ENCODE data around the gene DIP2A. TPM values are rescaled to one million over a fixed set of nuclear protein-coding genes. Genes with fewer than 3 reads are reported as not detected.

DIP2A gene
- polyA plus RNA-seq, 1 donor, result 53.3 TPM

DNA sequence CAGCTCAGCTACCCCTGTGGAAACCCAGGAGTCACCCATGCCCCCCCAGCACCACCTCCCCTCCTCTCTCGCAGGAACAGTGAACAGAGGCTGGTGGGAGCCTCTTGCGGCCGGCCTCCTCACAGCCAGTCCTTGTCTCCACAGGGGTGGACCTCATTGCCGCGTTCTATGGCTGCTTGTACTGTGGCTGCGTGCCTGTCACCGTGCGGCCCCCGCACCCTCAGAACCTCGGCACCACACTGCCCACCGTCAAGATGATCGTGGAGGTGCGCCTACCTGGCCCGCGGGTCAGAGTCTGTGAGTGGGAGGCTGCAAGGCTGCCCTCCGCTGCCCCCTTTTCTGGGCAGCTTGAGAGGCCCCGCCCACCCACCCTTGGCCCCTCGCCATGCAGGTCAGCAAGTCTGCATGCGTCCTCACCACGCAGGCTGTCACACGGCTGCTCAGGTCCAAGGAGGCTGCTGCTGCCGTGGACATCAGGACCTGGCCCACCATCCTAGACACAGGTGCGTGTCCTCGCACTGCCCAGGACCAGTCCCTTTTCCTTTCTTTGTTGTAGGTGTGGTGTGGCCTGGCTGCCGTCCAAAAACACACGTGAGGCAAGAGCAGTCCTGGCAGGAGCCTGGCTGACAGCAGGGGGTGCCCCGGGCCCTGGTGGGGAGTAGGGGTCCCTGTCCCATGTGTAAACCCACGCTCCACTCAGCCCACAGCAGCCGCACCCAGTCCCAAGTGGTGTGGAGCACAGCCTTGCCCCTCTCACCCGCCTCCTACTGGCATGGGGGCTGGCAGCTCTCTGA is 95.9 kb downstream of the DIP2A start:
- Histone ChIP-seq H3K27ac (ENCODE audit: low read length) (no peak overlapping the region), H3K4me3 (ENCODE audit: low read length) (no peak overlapping the region), H3K27me3 (ENCODE audit: control insufficient read depth, insufficient read depth, low read length) (no peaks in the 10 kb centered on the region), H3K4me1 (ENCODE audit: control insufficient read depth, insufficient read depth, low read length) (no peaks in the 10 kb centered on the region), H3K9me3 (ENCODE audit: control insufficient read depth, low read depth, low read length) (no peaks in the 10 kb centered on the region), H3K36me3 (ENCODE audit: control insufficient read depth, insufficient read depth, low read length) (peaks cover 75% of the 10 kb centered on the region)
- no CpG with 5 or more reads among the region's 30 CpGs for WGBS (ENCODE audit: insufficient coverage, low lambda C conversion rate)
- no peak for DNase-seq

DNA sequence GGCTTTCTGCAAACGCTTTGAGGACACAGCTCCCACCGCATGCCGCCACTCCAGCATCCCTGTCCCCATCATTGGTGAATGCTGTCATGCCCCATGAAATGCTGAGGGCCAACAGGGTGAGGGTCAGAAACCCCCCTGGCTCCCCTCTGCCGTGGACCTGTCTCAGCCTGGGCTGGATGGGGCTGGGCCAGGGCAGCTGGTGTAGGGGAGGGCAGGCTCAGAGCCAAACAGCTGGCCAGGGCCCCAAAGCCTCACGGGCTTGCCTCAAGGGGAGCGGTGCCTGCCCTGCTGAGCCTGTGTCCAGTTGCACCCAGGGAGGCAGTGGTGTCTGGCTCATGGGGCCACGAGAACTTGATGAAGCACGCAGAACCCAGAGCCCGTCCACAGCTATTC is 96.5 kb downstream of the DIP2A start:
- no peak overlapping the region for H3K4me3 ChIP-seq (ENCODE audit: low read length)
- DNase-seq, result no peak
- no peaks in the 10 kb centered on the region for H3K27me3 ChIP-seq (ENCODE audit: control insufficient read depth, insufficient read depth, low read length)
- H3K4me1 ChIP-seq (ENCODE audit: control insufficient read depth, insufficient read depth, low read length), result no peaks in the 10 kb centered on the region
- peaks cover 76% of the 10 kb centered on the region for H3K36me3 ChIP-seq (ENCODE audit: control insufficient read depth, insufficient read depth, low read length)
- WGBS (ENCODE audit: insufficient coverage, low lambda C conversion rate), result no CpG with 5 or more reads among the region's 9 CpGs
- no peak overlapping the region for H3K27ac ChIP-seq (ENCODE audit: low read length)
- no peaks in the 10 kb centered on the region for H3K9me3 ChIP-seq (ENCODE audit: control insufficient read depth, low read depth, low read length)

DNA sequence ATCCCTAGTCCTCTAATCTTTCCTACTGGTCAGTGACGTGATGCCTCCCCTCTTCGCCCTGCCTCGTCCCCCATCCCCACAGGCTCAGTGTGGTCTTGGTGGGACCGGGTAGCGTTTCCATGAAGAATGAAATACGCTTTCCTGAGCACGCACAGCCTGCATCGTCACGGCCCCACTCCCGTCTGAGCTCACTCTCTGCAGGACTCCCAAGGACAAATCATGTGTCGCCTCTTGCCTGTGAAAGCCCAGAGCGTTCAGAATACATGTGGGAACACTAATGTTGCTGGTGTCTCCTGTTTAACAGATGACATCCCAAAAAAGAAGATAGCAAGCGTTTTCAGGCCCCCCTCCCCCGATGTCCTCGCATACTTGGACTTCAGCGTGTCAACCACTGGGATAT is 97.0 kb downstream of the DIP2A start:
- no peak overlapping the region for H3K4me3 ChIP-seq (ENCODE audit: low read length)
- no peaks in the 10 kb centered on the region for H3K9me3 ChIP-seq (ENCODE audit: control insufficient read depth, low read depth, low read length)
- no peak for DNase-seq
- no peaks in the 10 kb centered on the region for H3K27me3 ChIP-seq (ENCODE audit: control insufficient read depth, insufficient read depth, low read length)
- whole genome bisulfite sequencing (ENCODE audit: insufficient coverage, low lambda C conversion rate), result no CpG with 5 or more reads among the region's 16 CpGs
- H3K4me1 ChIP-seq (ENCODE audit: control insufficient read depth, insufficient read depth, low read length), result no peaks in the 10 kb centered on the region
- no peak overlapping the region for H3K27ac ChIP-seq (ENCODE audit: low read length)
- H3K36me3 ChIP-seq (ENCODE audit: control insufficient read depth, insufficient read depth, low read length), result peaks cover 76% of the 10 kb centered on the region

DNA sequence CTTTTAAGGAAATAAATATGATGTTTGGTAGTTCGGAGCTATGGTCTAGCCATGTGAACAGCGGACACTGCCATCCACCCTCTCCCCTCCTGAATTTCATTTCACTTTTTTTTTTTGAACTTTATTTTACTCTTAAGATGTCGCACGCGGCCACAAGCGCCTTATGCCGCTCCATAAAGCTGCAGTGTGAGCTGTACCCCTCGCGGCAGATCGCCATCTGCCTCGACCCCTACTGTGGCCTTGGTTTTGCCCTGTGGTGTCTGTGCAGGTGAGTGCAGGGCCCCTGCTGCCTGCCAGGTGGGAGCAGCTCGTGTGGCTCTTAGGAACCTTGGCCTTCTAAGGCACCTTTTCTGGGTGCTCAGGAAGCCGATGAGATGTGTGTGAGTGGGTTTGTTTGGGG is 98.1 kb downstream of the DIP2A start:
- Histone ChIP-seq H3K36me3 (ENCODE audit: control insufficient read depth, insufficient read depth, low read length) (peaks cover 77% of the 10 kb centered on the region), H3K4me3 (ENCODE audit: low read length) (no peak overlapping the region), H3K27ac (ENCODE audit: low read length) (no peak overlapping the region), H3K4me1 (ENCODE audit: control insufficient read depth, insufficient read depth, low read length) (no peaks in the 10 kb centered on the region), H3K27me3 (ENCODE audit: control insufficient read depth, insufficient read depth, low read length) (no peaks in the 10 kb centered on the region), H3K9me3 (ENCODE audit: control insufficient read depth, low read depth, low read length) (no peaks in the 10 kb centered on the region)
- DNase-seq, result no peak
- 96% methylated on average over 5 of the region's 13 CpGs for WGBS (ENCODE audit: insufficient coverage, low lambda C conversion rate)

DNA sequence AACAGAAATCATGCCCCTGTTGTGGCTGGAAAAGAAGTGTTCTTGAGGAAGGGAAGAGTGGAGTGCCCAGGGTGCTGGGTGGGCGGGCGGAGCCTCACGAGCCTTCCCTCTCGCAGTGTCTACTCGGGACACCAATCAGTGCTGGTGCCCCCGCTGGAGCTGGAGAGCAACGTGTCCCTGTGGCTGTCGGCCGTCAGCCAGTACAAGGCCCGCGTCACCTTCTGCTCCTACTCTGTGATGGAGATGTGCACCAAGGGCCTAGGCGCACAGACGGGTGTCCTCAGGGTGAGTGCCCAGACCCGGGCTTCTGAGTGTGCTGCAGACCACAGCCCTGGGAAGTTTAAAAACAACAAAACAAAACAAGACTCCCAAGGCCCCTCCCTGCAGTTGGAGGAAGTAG is 98.8 kb downstream of the DIP2A start:
- DNase-seq, result no peak
- Histone ChIP-seq H3K4me3 (ENCODE audit: low read length) (no peak overlapping the region), H3K9me3 (ENCODE audit: control insufficient read depth, low read depth, low read length) (no peaks in the 10 kb centered on the region), H3K27ac (ENCODE audit: low read length) (no peak overlapping the region), H3K36me3 (ENCODE audit: control insufficient read depth, insufficient read depth, low read length) (peaks cover 78% of the 10 kb centered on the region), H3K27me3 (ENCODE audit: control insufficient read depth, insufficient read depth, low read length) (no peaks in the 10 kb centered on the region), H3K4me1 (ENCODE audit: control insufficient read depth, insufficient read depth, low read length) (no peaks in the 10 kb centered on the region)
- WGBS (ENCODE audit: insufficient coverage, low lambda C conversion rate), result 100% methylated on average over 1 of the region's 14 CpGs

DNA sequence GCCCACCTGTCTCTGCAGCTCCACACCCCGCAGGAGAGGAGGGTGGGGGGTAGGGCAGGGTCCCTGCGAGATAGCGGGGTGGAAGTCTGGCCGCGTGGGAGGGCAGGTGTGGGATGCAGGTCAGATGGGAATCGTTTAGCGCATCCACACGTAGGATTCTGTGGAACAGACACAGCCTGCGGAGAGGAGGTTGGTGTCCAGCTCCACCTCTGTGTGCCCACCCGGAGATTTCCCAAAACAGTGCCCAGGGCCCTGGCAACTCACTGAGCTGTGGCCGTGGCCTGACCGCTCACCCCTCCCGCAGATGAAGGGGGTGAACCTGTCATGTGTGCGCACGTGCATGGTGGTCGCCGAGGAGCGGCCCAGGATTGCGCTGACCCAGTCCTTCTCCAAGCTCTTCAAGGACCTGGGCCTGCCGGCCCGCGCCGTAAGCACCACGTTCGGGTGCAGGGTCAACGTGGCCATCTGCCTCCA is 99.3 kb downstream of the DIP2A start:
- peaks cover 81% of the 10 kb centered on the region for H3K36me3 ChIP-seq (ENCODE audit: control insufficient read depth, insufficient read depth, low read length)
- no peak for DNase-seq
- no peaks in the 10 kb centered on the region for H3K27me3 ChIP-seq (ENCODE audit: control insufficient read depth, insufficient read depth, low read length)
- H3K4me1 ChIP-seq (ENCODE audit: control insufficient read depth, insufficient read depth, low read length), result no peaks in the 10 kb centered on the region
- H3K9me3 ChIP-seq (ENCODE audit: control insufficient read depth, low read depth, low read length), result no peaks in the 10 kb centered on the region
- H3K4me3 ChIP-seq (ENCODE audit: low read length), result no peak overlapping the region
- no peak overlapping the region for H3K27ac ChIP-seq (ENCODE audit: low read length)
- no CpG with 5 or more reads among the region's 26 CpGs for WGBS (ENCODE audit: insufficient coverage, low lambda C conversion rate)

DNA sequence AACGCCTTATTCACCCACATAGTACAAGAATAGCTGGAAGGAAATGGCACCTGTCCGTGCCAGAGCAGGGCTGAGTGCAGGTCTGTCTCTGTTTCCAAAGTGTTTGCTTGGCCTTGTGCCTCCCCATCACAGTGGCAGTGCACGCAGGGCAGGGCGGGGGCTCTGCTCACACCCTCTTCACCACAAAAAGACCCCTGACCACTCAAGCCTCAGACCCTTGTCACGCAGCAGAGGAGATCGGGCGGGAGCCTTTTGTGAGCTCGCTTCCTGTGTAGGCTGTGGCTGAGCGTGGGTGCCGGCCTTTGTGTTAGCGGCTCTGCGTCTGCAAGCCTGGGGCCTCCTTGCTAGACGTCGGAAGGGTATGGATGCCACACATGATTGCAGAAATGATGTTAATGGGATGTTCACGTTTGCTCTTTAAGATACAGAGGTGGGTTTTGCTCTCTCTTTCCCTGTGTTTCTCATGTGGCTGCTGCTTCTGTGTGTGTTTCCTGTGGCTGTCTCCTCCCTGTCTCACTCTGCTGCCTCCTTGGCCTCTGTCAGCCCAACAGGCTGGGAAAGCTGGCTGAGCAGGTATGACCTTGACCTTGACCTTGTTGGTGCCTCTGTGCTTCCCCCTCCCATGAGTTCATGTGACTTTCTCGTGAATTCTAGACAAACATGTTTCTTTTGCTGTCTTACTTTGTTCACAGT is 100.7 kb downstream of the DIP2A start:
- H3K4me3 ChIP-seq (ENCODE audit: low read length), result no peak overlapping the region
- H3K36me3 ChIP-seq (ENCODE audit: control insufficient read depth, insufficient read depth, low read length), result peaks cover 84% of the 10 kb centered on the region
- no peaks in the 10 kb centered on the region for H3K27me3 ChIP-seq (ENCODE audit: control insufficient read depth, insufficient read depth, low read length)
- H3K9me3 ChIP-seq (ENCODE audit: control insufficient read depth, low read depth, low read length), result no peaks in the 10 kb centered on the region
- no peak for DNase-seq
- 75% methylated on average over 1 of the region's 16 CpGs for WGBS (ENCODE audit: insufficient coverage, low lambda C conversion rate)
- H3K27ac ChIP-seq (ENCODE audit: low read length), result no peak overlapping the region
- H3K4me1 ChIP-seq (ENCODE audit: control insufficient read depth, insufficient read depth, low read length), result no peaks in the 10 kb centered on the region

DNA sequence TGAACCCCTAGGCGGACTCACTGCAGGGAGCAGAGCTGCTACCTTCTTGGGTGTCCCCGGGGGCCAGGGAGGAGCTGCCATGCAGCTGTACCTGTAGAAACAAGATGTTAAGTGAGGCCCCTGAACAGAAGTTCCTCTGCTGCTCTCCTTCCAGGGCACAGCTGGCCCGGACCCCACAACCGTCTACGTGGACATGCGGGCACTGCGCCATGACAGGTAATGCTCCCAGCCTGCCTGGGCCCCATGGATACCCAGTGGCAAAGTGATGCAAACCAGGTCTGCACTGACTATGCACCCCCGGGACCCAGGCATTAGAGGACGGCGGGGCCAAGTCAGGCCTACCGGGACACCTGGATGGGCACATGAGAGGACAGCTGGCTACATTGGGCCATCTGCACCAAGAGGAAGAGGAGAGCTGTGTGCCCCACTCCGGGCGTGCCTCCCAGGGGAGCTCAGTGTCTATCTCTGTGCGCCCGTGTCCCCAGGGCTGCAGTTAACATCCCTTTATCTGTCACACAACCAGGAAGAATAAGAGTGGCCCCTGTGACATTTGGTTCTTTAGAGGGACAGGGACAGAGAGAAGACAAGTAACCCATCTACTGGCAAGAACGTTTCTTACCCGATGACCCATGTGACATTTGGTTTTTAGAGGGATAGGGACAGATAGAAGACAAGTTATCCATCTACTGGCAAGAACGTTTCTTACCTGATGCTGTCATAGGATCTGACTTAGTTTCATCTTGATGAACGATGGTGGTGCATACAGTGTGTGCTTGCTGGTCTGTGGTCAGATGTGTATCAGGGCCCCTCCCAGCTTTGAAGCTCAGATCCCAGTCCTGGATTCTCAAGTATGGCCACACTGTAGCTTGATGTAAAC is 102.1 kb downstream of the DIP2A start:
- Histone ChIP-seq H3K36me3 (ENCODE audit: control insufficient read depth, insufficient read depth, low read length) (peaks cover 83% of the 10 kb centered on the region), H3K4me3 (ENCODE audit: low read length) (no peak overlapping the region), H3K9me3 (ENCODE audit: control insufficient read depth, low read depth, low read length) (no peaks in the 10 kb centered on the region), H3K4me1 (ENCODE audit: control insufficient read depth, insufficient read depth, low read length) (no peaks in the 10 kb centered on the region), H3K27ac (ENCODE audit: low read length) (no peak overlapping the region), H3K27me3 (ENCODE audit: control insufficient read depth, insufficient read depth, low read length) (no peaks in the 10 kb centered on the region)
- no CpG with 5 or more reads among the region's 19 CpGs for WGBS (ENCODE audit: insufficient coverage, low lambda C conversion rate)
- no peak for DNase-seq

DNA sequence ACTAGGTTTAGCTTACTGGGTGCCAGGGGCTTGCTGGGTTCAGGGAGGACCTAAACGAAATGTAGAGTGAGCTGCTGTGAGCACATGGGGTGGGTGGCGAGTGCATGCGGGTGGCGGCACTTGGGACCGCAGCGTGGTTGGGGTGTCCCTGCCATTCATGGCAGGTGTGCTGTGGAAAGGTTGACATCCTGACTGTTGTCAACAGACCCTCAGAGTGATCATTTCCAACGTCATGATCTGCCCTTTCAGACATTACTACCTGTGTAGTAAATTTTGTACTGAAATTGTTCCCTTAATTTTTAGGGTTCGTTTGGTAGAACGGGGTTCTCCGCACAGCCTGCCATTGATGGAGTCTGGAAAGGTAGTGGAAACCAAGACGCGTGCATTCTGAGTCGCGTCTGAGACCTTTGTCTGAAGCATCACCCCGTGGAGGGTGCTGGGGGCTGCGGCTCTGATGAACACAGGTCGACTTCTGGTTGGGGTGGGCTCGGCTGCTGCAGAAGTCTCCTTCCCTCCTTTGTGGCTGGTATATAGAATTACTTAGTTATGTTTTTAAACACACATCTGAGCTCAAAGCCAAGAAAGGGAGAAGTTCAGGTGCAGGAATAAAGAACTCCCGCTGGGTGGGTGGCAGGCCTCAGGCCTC is 102.9 kb downstream of the DIP2A start:
- no CpG with 5 or more reads among the region's 19 CpGs for WGBS (ENCODE audit: insufficient coverage, low lambda C conversion rate)
- H3K4me3 ChIP-seq (ENCODE audit: low read length), result no peak overlapping the region
- H3K36me3 ChIP-seq (ENCODE audit: control insufficient read depth, insufficient read depth, low read length), result peaks cover 87% of the 10 kb centered on the region
- no peaks in the 10 kb centered on the region for H3K4me1 ChIP-seq (ENCODE audit: control insufficient read depth, insufficient read depth, low read length)
- no peaks in the 10 kb centered on the region for H3K9me3 ChIP-seq (ENCODE audit: control insufficient read depth, low read depth, low read length)
- DNase-seq, result no peak
- H3K27ac ChIP-seq (ENCODE audit: low read length), result no peak overlapping the region
- no peaks in the 10 kb centered on the region for H3K27me3 ChIP-seq (ENCODE audit: control insufficient read depth, insufficient read depth, low read length)

DNA sequence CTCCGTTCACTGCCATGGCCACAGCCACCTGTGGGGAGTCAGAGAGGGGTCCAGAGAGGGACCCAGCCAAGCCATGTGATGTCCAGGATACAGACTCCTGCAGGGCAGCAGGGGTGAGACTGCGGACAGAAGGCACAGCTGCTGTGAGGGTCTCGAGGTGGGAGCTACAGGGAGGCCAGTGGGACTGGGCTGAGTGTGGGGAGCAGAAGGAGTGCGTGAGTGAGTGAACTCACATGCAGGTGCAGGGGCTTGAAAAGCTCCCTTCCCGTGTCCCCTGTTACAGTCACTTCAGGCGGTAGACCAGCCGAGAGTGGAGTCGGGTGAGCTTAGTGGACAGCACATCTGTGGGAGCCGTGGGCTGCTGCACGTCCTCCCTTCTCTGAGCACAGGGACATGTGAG is 103.8 kb downstream of the DIP2A start:
- H3K9me3 ChIP-seq (ENCODE audit: control insufficient read depth, low read depth, low read length), result no peaks in the 10 kb centered on the region
- no peak overlapping the region for H3K27ac ChIP-seq (ENCODE audit: low read length)
- DNase-seq, result no peak
- H3K36me3 ChIP-seq (ENCODE audit: control insufficient read depth, insufficient read depth, low read length), result peaks cover 88% of the 10 kb centered on the region
- H3K27me3 ChIP-seq (ENCODE audit: control insufficient read depth, insufficient read depth, low read length), result no peaks in the 10 kb centered on the region
- H3K4me3 ChIP-seq (ENCODE audit: low read length), result no peak overlapping the region
- no peaks in the 10 kb centered on the region for H3K4me1 ChIP-seq (ENCODE audit: control insufficient read depth, insufficient read depth, low read length)
- no CpG with 5 or more reads among the region's 10 CpGs for WGBS (ENCODE audit: insufficient coverage, low lambda C conversion rate)
